ENCODE measurements around the gene DCLRE1C.
"Not testable (repeated sequence)": the region's sequence is repeated elsewhere in the genome, so short reads cannot be mapped to it uniquely, and the experiment has no call there.

DNA sequence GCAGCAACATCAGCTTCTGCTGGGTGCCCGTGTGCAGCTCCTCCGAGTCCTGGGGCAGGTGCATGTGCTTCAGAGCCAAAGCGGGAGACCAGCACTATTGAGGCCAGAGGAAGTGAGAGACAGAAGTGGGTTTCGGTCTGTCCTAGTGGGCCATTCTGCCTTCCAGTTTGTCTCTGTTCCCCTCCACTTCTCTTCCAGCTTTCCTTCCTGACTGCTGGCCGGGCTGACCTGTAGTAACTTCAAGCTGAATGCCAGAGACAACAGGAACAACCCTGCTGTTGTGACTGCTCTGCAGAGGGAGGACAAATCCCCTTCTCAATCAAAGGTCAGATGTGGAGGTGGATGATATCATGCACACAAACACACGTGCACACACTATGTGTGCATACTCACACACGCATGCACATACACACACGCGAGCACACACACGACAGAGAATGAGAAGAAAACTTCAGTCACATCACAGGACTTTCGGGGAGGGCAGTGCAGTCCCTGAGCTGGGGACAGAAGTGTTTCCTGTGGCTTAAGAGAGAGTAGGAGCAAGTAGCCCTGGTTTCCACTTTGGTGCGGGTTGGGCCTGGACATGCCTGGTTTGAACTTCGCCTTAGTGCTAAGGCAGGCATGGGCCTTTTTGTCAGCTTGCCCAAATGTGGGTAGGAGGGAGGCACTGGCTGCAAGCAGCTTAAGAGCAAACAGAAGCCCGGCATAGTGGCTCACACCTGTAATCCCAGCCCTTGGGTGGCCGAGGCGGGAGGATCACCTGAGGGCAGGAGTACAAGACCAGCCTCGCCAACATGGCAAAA, 11.5 kb downstream of the DCLRE1C start:
- not testable (repeated sequence) for TF ChIP-seq CTCF (conservative IDR thresholded peaks at IDR 0.05; ENCODE audit: low read length); EZH2phosphoT487 (IDR thresholded peaks at IDR 0.05; ENCODE audit: borderline replicate concordance, low read depth, low read length)

Data from OCI-LY7 (cell line).